ENCODE data around the gene STOM. TPM values are rescaled to one million over a fixed set of nuclear protein-coding genes. Genes with fewer than 3 reads are reported as not detected.

The STOM gene
- total and polyA plus RNA-seq, 2 donors (not counting 1 experiment from before 2014, with no cell fraction given), result 2.7 to 6.1 TPM

GRCh38 chr9:121302786-121303185, 67.3 kb downstream of the STOM start:
- H3K4me3 Mint-ChIP-seq, result no peak overlapping the region
- POLR2A ChIA-PET, result interaction anchor here (0.7 kb wide), 1 partner anchor 15 kb away, joined by 3 read pairs; no protein-coding TSS in a partner anchor

More at GRCh38 chr9:121302786-121303185, 67.3 kb downstream of the STOM start:
- TF ChIP-seq CTCF (IDR thresholded peaks at IDR 0.05) (no peak), EZH2 (IDR thresholded peaks at IDR 0.05; ENCODE audit: borderline replicate concordance, insufficient read depth, low read depth, low read length, poor library complexity, severe bottlenecking) (no peak)
- Histone ChIP-seq H3K27ac (ENCODE audit: low read length in 2 of 2) (no peak overlapping the region), H3K9ac (ENCODE audit: low read length) (no peak overlapping the region), H3K4me2 (replicated peaks; ENCODE audit: low read depth, low read length, poor library complexity, severe bottlenecking) (no peak overlapping the region), H3K4me1 (ENCODE audit: control insufficient read depth in 2 of 2, insufficient read depth in 2 of 2, low read length in 2 of 2) (peaks cover 20 to 28% of the 10 kb centered on the region in 2 donors), H3K27me3 (replicated peaks in 1 of 4; ENCODE audit: control extremely low read depth in 1 of 4, control insufficient read depth in 3 of 4, insufficient read depth in 4 of 4, low read length in 3 of 4) (peaks cover 0 to 5% (median 2%) of the 10 kb centered on the region in 4 experiments), H2AFZ (ENCODE audit: insufficient read depth, low read depth, low read length, poor library complexity, severe bottlenecking) (no peak overlapping the region), H3K36me3 (replicated peaks in 1 of 2; ENCODE audit: control extremely low read depth in 1 of 2, control insufficient read depth in 1 of 2, extremely low read depth in 1 of 2, insufficient read depth in 2 of 2, low read length in 1 of 2) (peaks cover 0 to 23% of the 10 kb centered on the region in 2 experiments), H3K79me2 (ENCODE audit: control insufficient read depth, insufficient read depth, low read length) (peaks cover 6% of the 10 kb centered on the region), H3K4me3 (ENCODE audit: control extremely low read depth in 1 of 5, extremely low read depth in 1 of 5, insufficient read depth in 1 of 5, low read depth in 2 of 5, low read length in 4 of 5) (no peak overlapping the region), H4K20me1 (ENCODE audit: control insufficient read depth, insufficient read depth, low read length, poor library complexity, severe bottlenecking) (no peaks in the 10 kb centered on the region), H3K9me3 (ENCODE audit: control extremely low read depth in 1 of 3, control insufficient read depth in 2 of 3, insufficient read depth in 1 of 3, low read length in 2 of 3) (peaks cover 0 to 4% (median 0%) of the 10 kb centered on the region in 3 donors)
- DNase-seq (no peak), ATAC-seq (ENCODE audit: low read depth) (no peak)
- Mint-ChIP-seq H3K27me3 (peaks cover 4% of the 10 kb centered on the region), H3K4me1 (peaks cover 22% of the 10 kb centered on the region), H3K27ac (no peak overlapping the region), H3K9me3 (ENCODE audit: insufficient read depth) (no peaks in the 10 kb centered on the region)
- intact Hi-C loops (cut with micrococcal nuclease), result no loop called here
- CTCF ChIA-PET, result interaction anchor here (1.4 to 5.3 kb wide), 2 partner anchors 17 to 24 kb away, joined by 3 to 27 read pairs; no protein-coding TSS in a partner anchor
- 98% methylated on average over 13 of the region's 13 CpGs for WGBS (ENCODE audit: insufficient coverage)

All from B cell (primary cell).